Gastrocnemius medialis (tissue), 4 donors: ENCODE measurements around the gene KIF20A. TPM values are rescaled to one million over a fixed set of nuclear protein-coding genes. Genes with fewer than 3 reads are reported as not detected.

Source experiments
- ATAC-seq, 2 donors: fragments of 150-250 bp; one replicate each; pipeline ENCODE4 v1.9.1; 2016
- DNase-seq, 2 donors: peaks; one replicate each; pipeline ENCODE4 v3.0.0-alpha.2; 2019
- H3K27ac ChIP-seq, 4 donors: fragments of 200-600 bp; sonication (generic); 1 replicate in 1 of 4; 2 replicates in 3 of 4; pipeline ENCODE4 v1.5.1; 2016 to 2018; ENCODE audit warnings: mild to moderate bottlenecking in 2 of 4, moderate library complexity in 1 of 4
- H3K27me3 ChIP-seq, 3 donors: fragments of 200-600 bp; sonication (generic) in 2 of 3; 1 replicate in 1 of 3; 2 replicates in 2 of 3; pipeline versions ENCODE4 v1.5.1 to v1.6.0; 2016 to 2019; ENCODE audit warnings: mild to moderate bottlenecking in 1 of 3, moderate library complexity in 1 of 3
- H3K36me3 ChIP-seq, 2 donors: fragments of 200-600 bp; sonication (generic) in 1 of 2; one replicate each; pipeline ENCODE4 v1.5.1; 2017 to 2018
- H3K4me1 ChIP-seq, 2 donors: fragments of 200-600 bp; sonication (generic) in 1 of 2; one replicate each; pipeline ENCODE4 v1.5.1; 2016 to 2017; ENCODE audit warnings: mild to moderate bottlenecking in 2 of 2
- H3K4me3 ChIP-seq, 4 donors: fragments of 200-600 bp; sonication (generic) in 3 of 4; 1 replicate in 1 of 4; 2 replicates in 3 of 4; pipeline ENCODE4 v1.5.1; 2016 to 2019; ENCODE audit warnings: mild to moderate bottlenecking in 2 of 4
- H3K9me3 ChIP-seq, 3 donors: fragments of 200-600 bp; sonication (generic) in 2 of 3; 1 replicate in 1 of 3; 2 replicates in 2 of 3; pipeline ENCODE4 v1.5.1; 2016 to 2019
- POLR2A ChIP-seq, 2 donors: fragments of 450-650 bp; IDR thresholded peaks; one replicate each; pipeline ENCODE4 v1.6.1; 2017; ENCODE audit warnings: antibody characterized with exemption in 2 of 2, mild to moderate bottlenecking in 2 of 2, moderate library complexity in 2 of 2
- in situ Hi-C, 4 donors: fragments of 200-750 bp; cut with MboI; loops; one replicate each; pipeline versions ENCODE4 v1.15.0 to v1.8.0; 2017; ENCODE audit warnings: low sequenced_read_pairs in 4 of 4
- intact Hi-C: fragments of 100-400 bp; cut with DNase I; formaldehyde crosslinking; loops from one replicate; pipeline ENCODE4 v1.15.1; 2023; ENCODE audit warnings: low total_unique reads
- total RNA-seq, 4 donors: library from RNA; depleted of rRNA; stranded (reverse); fragments of >200 nt; gene quantifications; one replicate each; pipeline versions ENCODE4 v1.1.0 to v1.2.3, GENCODE V29; 2016
- TF ChIP-seq, protein P1 (sequence below), 5 experiments: fragments of 450-650 bp in 3 of 5; fragments of 200-600 bp in 2 of 5; sonication (generic) in 2 of 5; IDR thresholded peaks in 4 of 5; conservative IDR thresholded peaks in 1 of 5; 1 replicate in 4 of 5; 2 replicates in 1 of 5; pipeline ENCODE4 v1.5.1; 2016 to 2019; ENCODE audit warnings: antibody characterized with exemption in 5 of 5, mild to moderate bottlenecking in 3 of 5, moderate library complexity in 3 of 5

The KIF20A gene
- total RNA-seq, 4 donors from 2014 or later: 0.75 to 0.89 TPM; not detected in 2

DNA sequence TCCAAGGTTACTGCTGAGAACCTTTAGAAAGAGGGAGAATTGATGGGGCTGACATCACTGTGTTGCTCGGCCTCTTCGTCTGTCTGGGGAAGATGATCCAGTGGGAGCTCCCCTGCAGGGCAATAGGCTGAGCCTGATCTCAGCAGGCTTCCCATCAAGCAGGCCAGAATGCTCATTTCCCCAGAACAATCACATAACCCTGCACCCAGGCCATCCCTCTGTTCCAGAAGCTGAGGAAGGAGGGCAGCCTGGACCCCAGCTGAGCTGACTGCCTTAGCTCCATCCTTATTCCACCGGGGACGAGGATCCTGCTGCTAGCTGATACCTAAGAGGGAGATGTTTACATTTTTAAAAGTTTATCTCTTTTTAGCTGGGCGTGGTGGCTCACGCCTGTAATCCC is 45.8 kb downstream of the KIF20A start:
- intact Hi-C loops (loop anchor here (5.0 kb wide), 2 partner anchors 58 to 128 kb away; partner anchors contain the start of gene KDM3B), in situ Hi-C loops (loop anchor here in 3 of 4 donors (10.0 to 25.0 kb wide), 3 partner anchors 180 to 190 kb away; no protein-coding TSS in a partner anchor)
- H3K27me3 ChIP-seq: no peaks in the 10 kb centered on the region
- ATAC-seq (no peak), DNase-seq (no peak)
- peaks cover 0 to 3% of the 10 kb centered on the region in 2 donors for H3K4me1 ChIP-seq
- no peak overlapping the region for H3K4me3 ChIP-seq
- no peaks in the 10 kb centered on the region for H3K36me3 ChIP-seq
- peaks cover 0 to 7% (median 0%) of the 10 kb centered on the region in 3 donors for H3K9me3 ChIP-seq
- no peak overlapping the region for H3K27ac ChIP-seq
- no peak for TF ChIP-seq POLR2A (IDR thresholded peaks at IDR 0.05)
- TF ChIP-seq, protein P1, sequence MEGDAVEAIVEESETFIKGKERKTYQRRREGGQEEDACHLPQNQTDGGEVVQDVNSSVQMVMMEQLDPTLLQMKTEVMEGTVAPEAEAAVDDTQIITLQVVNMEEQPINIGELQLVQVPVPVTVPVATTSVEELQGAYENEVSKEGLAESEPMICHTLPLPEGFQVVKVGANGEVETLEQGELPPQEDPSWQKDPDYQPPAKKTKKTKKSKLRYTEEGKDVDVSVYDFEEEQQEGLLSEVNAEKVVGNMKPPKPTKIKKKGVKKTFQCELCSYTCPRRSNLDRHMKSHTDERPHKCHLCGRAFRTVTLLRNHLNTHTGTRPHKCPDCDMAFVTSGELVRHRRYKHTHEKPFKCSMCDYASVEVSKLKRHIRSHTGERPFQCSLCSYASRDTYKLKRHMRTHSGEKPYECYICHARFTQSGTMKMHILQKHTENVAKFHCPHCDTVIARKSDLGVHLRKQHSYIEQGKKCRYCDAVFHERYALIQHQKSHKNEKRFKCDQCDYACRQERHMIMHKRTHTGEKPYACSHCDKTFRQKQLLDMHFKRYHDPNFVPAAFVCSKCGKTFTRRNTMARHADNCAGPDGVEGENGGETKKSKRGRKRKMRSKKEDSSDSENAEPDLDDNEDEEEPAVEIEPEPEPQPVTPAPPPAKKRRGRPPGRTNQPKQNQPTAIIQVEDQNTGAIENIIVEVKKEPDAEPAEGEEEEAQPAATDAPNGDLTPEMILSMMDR (IDR thresholded peaks at IDR 0.05 in 4 of 5, conservative IDR thresholded peaks at IDR 0.05 in 1 of 5): no peak

DNA sequence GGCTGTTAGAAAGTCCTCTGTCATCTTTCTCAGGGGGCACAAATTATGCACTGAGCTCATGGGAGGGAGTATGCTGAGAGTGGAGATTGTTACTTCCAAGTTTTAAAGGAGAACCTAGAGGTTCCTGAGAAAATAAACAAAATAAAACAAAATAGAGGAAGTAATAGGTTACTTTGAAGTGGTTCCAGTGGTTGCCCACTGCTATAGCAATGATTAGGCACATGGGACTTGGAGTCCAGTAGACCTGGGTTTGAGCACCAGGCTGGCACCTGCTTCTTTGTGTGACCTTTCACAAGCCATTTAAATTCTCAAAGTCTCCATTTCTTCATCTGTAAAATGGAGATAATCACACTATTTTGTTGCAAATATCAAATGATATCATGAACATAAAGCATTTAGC is 48.0 kb downstream of the KIF20A start:
- peaks cover 0 to 3% of the 10 kb centered on the region in 2 donors for H3K4me1 ChIP-seq
- peaks cover 0 to 7% (median 0%) of the 10 kb centered on the region in 3 donors for H3K9me3 ChIP-seq
- ATAC-seq: no peak
- no peak overlapping the region for H3K27ac ChIP-seq
- H3K27me3 ChIP-seq: no peaks in the 10 kb centered on the region
- DNase-seq: no peak
- no peaks in the 10 kb centered on the region for H3K36me3 ChIP-seq
- TF ChIP-seq POLR2A (IDR thresholded peaks at IDR 0.05): no peak
- in situ Hi-C loops: loop anchor here in 2 of 4 donors (10.0 kb wide), 2 partner anchors 178 to 188 kb away; no protein-coding TSS in a partner anchor
- no peak overlapping the region for H3K4me3 ChIP-seq
- intact Hi-C loops: no loop called here

DNA sequence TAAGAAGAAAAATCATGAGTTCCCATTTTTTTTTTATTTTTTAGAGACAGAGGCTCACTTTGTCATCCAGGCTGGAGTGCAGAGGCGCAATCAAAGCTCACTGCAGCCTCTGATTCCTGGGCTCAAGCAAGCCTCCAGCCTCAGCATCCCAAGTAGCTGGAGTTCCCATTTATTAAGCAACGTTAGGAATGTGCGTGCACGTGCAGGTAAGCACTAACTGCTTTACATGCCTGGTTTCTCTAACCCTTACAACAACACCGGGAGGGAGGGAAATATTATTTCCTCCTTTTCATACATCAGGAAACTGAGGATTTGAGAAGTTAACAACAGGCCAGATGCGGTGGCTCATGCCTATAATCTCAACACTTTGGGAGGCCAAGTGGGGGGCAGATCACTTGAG is 50.5 kb downstream of the KIF20A start:
- no peaks in the 10 kb centered on the region for H3K27me3 ChIP-seq
- no peaks in the 10 kb centered on the region for H3K36me3 ChIP-seq
- H3K9me3 ChIP-seq: peaks cover 0 to 7% (median 0%) of the 10 kb centered on the region in 3 donors
- TF ChIP-seq POLR2A (IDR thresholded peaks at IDR 0.05): no peak
- TF ChIP-seq, protein P1 (IDR thresholded peaks at IDR 0.05 in 4 of 5, conservative IDR thresholded peaks at IDR 0.05 in 1 of 5): no peak
- no peak for ATAC-seq
- no peaks in the 10 kb centered on the region for H3K4me1 ChIP-seq
- no peak overlapping the region for H3K4me3 ChIP-seq
- intact Hi-C loops: no loop called here
- DNase-seq: no peak
- no peak overlapping the region for H3K27ac ChIP-seq
- in situ Hi-C loops: loop anchor here in 2 of 4 donors (10.0 kb wide), 2 partner anchors 175 to 185 kb away; no protein-coding TSS in a partner anchor

DNA sequence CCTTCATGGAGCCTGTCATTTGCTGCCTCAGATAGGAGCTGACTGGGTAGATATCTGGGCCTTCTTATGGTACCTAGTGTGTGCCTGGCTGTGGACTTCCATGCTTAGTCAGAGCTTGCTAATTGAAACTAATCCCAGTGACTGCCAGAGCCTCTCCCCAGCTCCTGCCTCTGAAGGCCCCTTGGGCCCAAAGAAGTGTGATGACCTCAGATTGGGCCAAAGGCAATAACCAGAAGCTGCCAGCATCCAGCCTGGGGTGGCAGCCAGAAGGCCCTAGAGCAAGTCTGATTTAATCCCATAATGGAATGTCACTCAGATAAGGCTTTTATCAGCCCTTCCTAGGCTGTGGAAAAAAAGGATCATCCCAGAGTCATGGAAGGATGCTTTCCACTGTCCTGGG is 51.3 kb downstream of the KIF20A start:
- intact Hi-C loops: no loop called here
- no peaks in the 10 kb centered on the region for H3K36me3 ChIP-seq
- DNase-seq (no peak), ATAC-seq (no peak)
- H3K9me3 ChIP-seq: peaks cover 0 to 7% (median 0%) of the 10 kb centered on the region in 3 donors
- in situ Hi-C loops: no loop called here
- no peak overlapping the region for H3K27ac ChIP-seq
- no peak for TF ChIP-seq POLR2A (IDR thresholded peaks at IDR 0.05)
- TF ChIP-seq, protein P1 (IDR thresholded peaks at IDR 0.05 in 4 of 5, conservative IDR thresholded peaks at IDR 0.05 in 1 of 5): no peak
- H3K4me1 ChIP-seq: no peaks in the 10 kb centered on the region
- no peak overlapping the region for H3K4me3 ChIP-seq
- no peaks in the 10 kb centered on the region for H3K27me3 ChIP-seq

DNA sequence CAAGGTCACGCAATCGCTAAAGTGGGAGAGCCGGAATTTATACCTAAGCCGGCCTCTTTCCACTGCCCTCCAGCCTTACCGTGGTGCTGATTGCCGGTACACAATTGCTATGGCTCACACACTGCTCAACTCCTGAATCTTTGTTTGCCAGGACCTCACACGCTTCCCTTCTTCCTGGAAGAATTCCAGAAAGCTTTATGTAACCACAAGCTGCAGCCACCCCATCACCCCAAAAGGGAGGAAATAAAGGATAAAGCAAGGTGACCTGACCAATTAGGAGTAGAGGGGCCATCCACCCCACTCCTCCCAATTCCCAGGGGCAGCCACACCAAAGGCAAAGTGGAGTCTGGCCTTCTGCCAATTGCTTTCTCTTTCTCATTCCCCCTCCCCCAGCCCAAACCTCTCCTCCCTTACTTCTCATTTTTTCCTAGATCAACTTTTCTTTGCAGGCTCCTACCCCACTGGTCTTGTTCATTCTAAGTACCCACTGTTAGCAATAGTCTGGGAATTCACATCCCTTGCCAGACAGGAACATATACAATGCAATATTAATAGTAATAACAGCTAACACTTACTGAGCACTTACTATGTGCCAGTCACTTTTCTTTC is 52.2 kb downstream of the KIF20A start:
- no peak for TF ChIP-seq POLR2A (IDR thresholded peaks at IDR 0.05)
- TF ChIP-seq, protein P1 (IDR thresholded peaks at IDR 0.05 in 4 of 5, conservative IDR thresholded peaks at IDR 0.05 in 1 of 5): no peak
- no peaks in the 10 kb centered on the region for H3K36me3 ChIP-seq
- in situ Hi-C loops: no loop called here
- intact Hi-C loops: no loop called here
- no peak overlapping the region for H3K4me3 ChIP-seq
- no peak overlapping the region for H3K27ac ChIP-seq
- H3K27me3 ChIP-seq: no peaks in the 10 kb centered on the region
- H3K9me3 ChIP-seq: peaks cover 0 to 6% (median 0%) of the 10 kb centered on the region in 3 donors
- no peaks in the 10 kb centered on the region for H3K4me1 ChIP-seq
- DNase-seq: no peak
- ATAC-seq: no peak
